Suprapubic skin (tissue), 4 donors: ENCODE measurements around the gene OTUB1. TPM values are rescaled to one million over a fixed set of nuclear protein-coding genes. Genes with fewer than 3 reads are reported as not detected.

Experiments used
- DNase-seq, 2 donors: peaks; one replicate each; pipeline ENCODE4 v3.0.0-alpha.2; 2019; ENCODE audit warnings: low spot score in 2 of 2
- H3K27ac ChIP-seq: fragments of 200-600 bp; sonication (generic); one replicate; pipeline ENCODE4 v1.5.1; 2019
- H3K27me3 ChIP-seq: fragments of 200-600 bp; sonication (generic); one replicate; pipeline ENCODE4 v1.5.1; 2019
- H3K36me3 ChIP-seq: fragments of 200-600 bp; sonication (generic); one replicate; pipeline ENCODE4 v1.5.1; 2019
- H3K4me1 ChIP-seq: fragments of 200-600 bp; sonication (generic); one replicate; pipeline ENCODE4 v1.5.1; 2019
- H3K4me3 ChIP-seq: fragments of 200-600 bp; sonication (generic); one replicate; pipeline ENCODE4 v1.5.1; 2019; ENCODE audit warnings: mild to moderate bottlenecking
- H3K9me3 ChIP-seq: fragments of 200-600 bp; sonication (generic); one replicate; pipeline ENCODE4 v1.5.1; 2019
- EP300 ChIP-seq: sonication (generic); formaldehyde crosslinking; IDR thresholded peaks from one replicate; pipeline ENCODE4 v1.6.1; 2017; ENCODE audit warnings: antibody characterized with exemption
- POLR2A ChIP-seq, 2 donors: fragments of 450-650 bp; IDR thresholded peaks; one replicate each; pipeline ENCODE4 v1.6.1; 2017; ENCODE audit warnings: antibody characterized with exemption in 2 of 2, mild to moderate bottlenecking in 2 of 2, moderate library complexity in 2 of 2
- POLR2AphosphoS5 ChIP-seq, 3 donors: sonication (generic); formaldehyde crosslinking; IDR thresholded peaks; one replicate each; pipeline ENCODE4 v1.6.1; 2017; ENCODE audit warnings: antibody characterized with exemption in 3 of 3
- WGBS: methylation state at CpG from one replicate; pipeline ENCODE4 v1.1.5; 2018; 5-methylcytosine and 5-hydroxymethylcytosine counted together
- total RNA-seq, 4 donors: library from RNA; depleted of rRNA; stranded (reverse); fragments of >200 nt; gene quantifications; one replicate each; pipeline ENCODE4 v1.1.0, GENCODE V29; 2016
- TF ChIP-seq, protein P1 (sequence below), 2 donors: fragments of 200-600 bp in 1 of 2; fragments of 450-650 bp in 1 of 2; sonication (generic) in 1 of 2; IDR thresholded peaks; one replicate each; pipeline ENCODE4 v1.5.1; 2016 to 2019; ENCODE audit warnings: antibody characterized with exemption in 2 of 2, mild to moderate bottlenecking in 1 of 2, moderate library complexity in 1 of 2

OTUB1 gene
- total RNA-seq, 4 donors from 2014 or later: 78.4 to 117 (median 93.5) TPM

DNA sequence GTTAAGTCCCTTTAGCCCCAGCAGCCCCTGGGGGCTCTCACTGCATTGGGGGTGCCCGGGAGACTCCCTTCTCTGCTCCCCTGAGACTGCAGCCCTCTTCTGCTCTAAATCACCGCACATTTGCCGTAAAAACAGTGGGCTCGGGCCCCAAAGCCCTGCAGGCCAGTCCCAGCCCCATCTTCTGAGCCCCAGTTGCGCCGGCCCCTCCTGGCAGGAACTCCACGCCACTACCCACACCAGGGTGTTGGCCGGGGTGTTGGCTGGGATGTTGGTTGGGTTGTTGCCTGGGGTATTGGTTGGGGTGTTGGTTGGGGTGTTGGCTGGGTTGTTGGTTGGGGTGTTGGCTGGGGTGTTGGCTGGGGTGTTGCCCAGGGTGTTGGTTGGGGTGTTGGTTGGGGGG is 23.5 kb downstream of the OTUB1 start:
- TF ChIP-seq POLR2A (IDR thresholded peaks at IDR 0.05): no peak
- no peak for TF ChIP-seq POLR2AphosphoS5 (IDR thresholded peaks at IDR 0.05)
- no peak for TF ChIP-seq EP300
- TF ChIP-seq, protein P1, sequence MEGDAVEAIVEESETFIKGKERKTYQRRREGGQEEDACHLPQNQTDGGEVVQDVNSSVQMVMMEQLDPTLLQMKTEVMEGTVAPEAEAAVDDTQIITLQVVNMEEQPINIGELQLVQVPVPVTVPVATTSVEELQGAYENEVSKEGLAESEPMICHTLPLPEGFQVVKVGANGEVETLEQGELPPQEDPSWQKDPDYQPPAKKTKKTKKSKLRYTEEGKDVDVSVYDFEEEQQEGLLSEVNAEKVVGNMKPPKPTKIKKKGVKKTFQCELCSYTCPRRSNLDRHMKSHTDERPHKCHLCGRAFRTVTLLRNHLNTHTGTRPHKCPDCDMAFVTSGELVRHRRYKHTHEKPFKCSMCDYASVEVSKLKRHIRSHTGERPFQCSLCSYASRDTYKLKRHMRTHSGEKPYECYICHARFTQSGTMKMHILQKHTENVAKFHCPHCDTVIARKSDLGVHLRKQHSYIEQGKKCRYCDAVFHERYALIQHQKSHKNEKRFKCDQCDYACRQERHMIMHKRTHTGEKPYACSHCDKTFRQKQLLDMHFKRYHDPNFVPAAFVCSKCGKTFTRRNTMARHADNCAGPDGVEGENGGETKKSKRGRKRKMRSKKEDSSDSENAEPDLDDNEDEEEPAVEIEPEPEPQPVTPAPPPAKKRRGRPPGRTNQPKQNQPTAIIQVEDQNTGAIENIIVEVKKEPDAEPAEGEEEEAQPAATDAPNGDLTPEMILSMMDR (IDR thresholded peaks at IDR 0.05): no peak
- no peaks in the 10 kb centered on the region for H3K27me3 ChIP-seq

DNA sequence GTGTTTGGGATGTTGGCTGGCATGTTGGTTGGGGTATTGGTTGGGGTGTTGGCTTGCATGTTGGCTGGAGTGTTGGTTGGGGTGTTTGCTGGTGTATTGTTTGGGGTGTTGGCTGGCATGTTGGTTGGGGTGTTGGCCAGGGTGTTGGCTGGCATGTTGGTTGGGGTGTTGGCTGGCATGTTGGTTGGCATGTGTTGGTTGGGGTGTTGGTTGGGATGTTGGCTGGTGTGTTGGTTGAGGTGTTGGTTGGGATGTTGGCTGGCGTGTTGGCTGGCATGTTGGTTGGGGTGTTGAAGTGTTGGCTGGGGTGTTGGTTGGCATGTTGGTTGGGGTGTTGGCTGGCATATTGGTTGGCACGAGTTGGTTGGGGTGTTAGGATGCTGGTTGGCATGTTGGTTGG is 24.5 kb downstream of the OTUB1 start:
- Histone ChIP-seq H3K27me3 (no peaks in the 10 kb centered on the region), H3K9me3 (no peaks in the 10 kb centered on the region), H3K4me3 (no peak overlapping the region), H3K27ac (no peak overlapping the region), H3K36me3 (no peaks in the 10 kb centered on the region), H3K4me1 (peaks cover 15% of the 10 kb centered on the region)
- 76% methylated on average over 2 of the region's 2 CpGs for WGBS
- no peak for DNase-seq
- TF ChIP-seq POLR2AphosphoS5 (IDR thresholded peaks at IDR 0.05) (no peak), EP300 (no peak), POLR2A (IDR thresholded peaks at IDR 0.05) (no peak)
- TF ChIP-seq, protein P1 (IDR thresholded peaks at IDR 0.05): no peak

More for the DNA sequence above, 23.5 kb downstream of the OTUB1 start:
- no peak overlapping the region for H3K4me3 ChIP-seq
- no peak overlapping the region for H3K27ac ChIP-seq
- H3K9me3 ChIP-seq: no peaks in the 10 kb centered on the region
- DNase-seq: no peak
- 90% methylated on average over 8 of the region's 8 CpGs for WGBS
- H3K36me3 ChIP-seq: no peaks in the 10 kb centered on the region
- H3K4me1 ChIP-seq: peaks cover 15% of the 10 kb centered on the region

DNA sequence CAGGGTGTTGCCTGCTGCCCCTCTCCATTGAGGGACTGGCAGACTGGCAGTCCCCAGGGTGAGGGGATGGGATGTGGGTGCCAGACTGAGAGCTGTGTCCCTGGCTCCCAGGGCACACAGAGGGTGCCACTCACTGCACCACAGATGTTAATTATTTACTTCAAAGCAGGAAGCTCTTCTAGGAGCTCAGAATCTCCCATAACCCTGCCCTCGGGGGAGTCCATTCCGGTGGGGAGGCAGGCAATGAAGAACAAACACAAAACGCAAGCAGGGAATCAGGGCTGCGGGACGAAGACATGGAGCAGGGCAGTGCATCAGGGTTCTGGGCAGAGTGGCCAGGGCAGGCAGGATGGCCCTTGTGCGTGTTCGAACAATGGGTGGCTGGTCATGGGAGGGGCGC is 25.1 kb downstream of the OTUB1 start:
- H3K36me3 ChIP-seq: no peaks in the 10 kb centered on the region
- peaks cover 15% of the 10 kb centered on the region for H3K4me1 ChIP-seq
- no peak overlapping the region for H3K27ac ChIP-seq
- H3K4me3 ChIP-seq: no peak overlapping the region
- no peak for DNase-seq
- no peaks in the 10 kb centered on the region for H3K27me3 ChIP-seq
- TF ChIP-seq POLR2A (IDR thresholded peaks at IDR 0.05): no peak
- TF ChIP-seq POLR2AphosphoS5 (IDR thresholded peaks at IDR 0.05): no peak
- no peak for TF ChIP-seq EP300
- TF ChIP-seq, protein P1 (IDR thresholded peaks at IDR 0.05): no peak
- 90% methylated on average over 8 of the region's 8 CpGs for WGBS
- H3K9me3 ChIP-seq: no peaks in the 10 kb centered on the region

DNA sequence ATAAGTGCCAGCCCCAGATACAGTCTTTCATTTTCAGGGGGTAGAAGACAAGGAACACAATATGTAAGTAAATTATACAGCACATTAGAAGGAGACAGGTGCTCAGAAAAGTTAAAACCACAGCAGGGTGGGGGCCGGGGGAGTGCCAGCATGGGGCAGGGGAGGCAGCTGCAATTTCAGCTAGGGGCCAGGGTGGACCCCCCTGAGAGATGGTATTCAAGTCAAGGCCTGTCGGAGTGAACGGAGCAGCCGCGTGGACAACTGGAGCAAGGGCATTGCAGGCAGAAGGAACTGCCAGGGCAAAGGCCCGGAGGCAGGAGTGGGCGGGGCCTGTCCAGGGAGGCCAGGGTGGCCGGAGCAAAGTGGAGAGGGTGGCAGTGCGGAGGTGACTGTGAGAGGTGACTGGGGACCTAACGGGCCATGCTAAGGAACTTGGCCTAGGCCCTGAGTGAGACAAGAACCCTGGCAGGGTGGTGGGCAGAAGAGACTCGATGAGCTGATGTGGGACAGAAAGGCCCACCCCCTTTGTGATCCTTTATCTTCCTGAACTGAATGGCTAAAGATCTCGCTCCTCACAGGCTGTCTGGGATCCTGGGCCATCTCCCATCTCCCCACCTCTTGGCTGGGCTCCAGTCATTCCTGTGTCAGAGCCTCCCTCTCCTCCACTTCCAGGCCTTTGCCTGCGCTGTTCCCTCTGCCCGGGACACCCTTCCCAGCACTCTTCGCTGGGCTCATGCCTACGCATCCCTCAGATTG is 27.1 kb downstream of the OTUB1 start:
- 84% methylated on average over 16 of the region's 16 CpGs for WGBS
- no peak overlapping the region for H3K27ac ChIP-seq
- no peak for DNase-seq
- H3K36me3 ChIP-seq: no peaks in the 10 kb centered on the region
- H3K27me3 ChIP-seq: no peaks in the 10 kb centered on the region
- no peak overlapping the region for H3K4me3 ChIP-seq
- H3K9me3 ChIP-seq: no peaks in the 10 kb centered on the region
- no peak for TF ChIP-seq POLR2A (IDR thresholded peaks at IDR 0.05)
- TF ChIP-seq EP300: no peak
- TF ChIP-seq POLR2AphosphoS5 (IDR thresholded peaks at IDR 0.05): no peak
- TF ChIP-seq, protein P1 (IDR thresholded peaks at IDR 0.05): no peak
- H3K4me1 ChIP-seq: peaks cover 3% of the 10 kb centered on the region

- Histone ChIP-seq H3K27me3 (no peaks in the 10 kb centered on the region), H3K27ac (no peak overlapping the region), H3K36me3 (no peaks in the 10 kb centered on the region), H3K4me1 (peaks cover 12% of the 10 kb centered on the region), H3K9me3 (no peaks in the 10 kb centered on the region), H3K4me3 (no peak overlapping the region)
- 95% methylated on average over 7 of the region's 11 CpGs for WGBS
- TF ChIP-seq EP300 (no peak), POLR2A (IDR thresholded peaks at IDR 0.05) (no peak), POLR2AphosphoS5 (IDR thresholded peaks at IDR 0.05) (no peak)
- TF ChIP-seq, protein P1 (IDR thresholded peaks at IDR 0.05): no peak
- DNase-seq: no peak
Measured at GRCh38 chr11:64014356-64014755, 28.1 kb downstream of the OTUB1 start.
